ENCODE results near the gene BTBD6.
A peak's percentile ranks its signal among the peaks of the same experiment; 100 is the strongest.

DNA sequence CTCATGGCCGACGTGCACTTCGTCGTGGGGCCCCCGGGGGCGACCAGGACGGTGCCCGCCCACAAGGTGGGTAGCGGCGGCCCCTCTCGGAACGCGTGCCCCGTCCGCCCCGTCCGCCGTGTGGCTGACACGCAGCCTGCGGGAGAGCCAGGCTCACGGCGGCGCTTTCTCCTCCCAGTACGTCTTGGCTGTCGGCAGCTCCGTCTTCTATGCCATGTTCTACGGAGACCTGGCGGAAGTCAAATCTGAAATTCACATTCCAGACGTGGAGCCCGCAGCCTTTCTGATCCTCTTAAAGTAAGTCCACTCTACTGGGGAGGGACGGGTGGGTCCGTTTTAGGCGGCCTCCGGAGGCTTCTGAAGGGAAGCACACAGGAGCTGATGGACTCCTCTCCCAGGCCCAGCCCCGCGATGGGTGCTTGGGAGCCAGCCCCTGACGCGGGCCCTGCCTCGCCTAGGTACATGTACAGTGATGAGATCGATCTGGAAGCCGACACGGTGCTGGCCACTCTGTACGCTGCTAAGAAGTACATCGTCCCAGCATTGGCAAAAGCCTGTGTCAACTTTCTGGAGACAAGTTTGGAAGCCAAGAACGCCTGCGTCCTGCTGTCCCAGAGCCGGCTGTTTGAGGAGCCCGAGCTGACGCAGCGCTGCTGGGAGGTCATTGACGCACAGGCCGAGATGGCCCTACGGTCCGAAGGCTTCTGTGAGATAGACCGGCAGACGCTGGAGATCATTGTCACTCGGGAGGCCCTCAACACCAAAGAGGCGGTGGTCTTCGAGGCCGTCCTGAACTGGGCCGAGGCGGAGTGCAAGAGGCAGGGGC, 1.1 kb downstream of the BTBD6 start:
- TF ChIP-seq, protein P1, sequence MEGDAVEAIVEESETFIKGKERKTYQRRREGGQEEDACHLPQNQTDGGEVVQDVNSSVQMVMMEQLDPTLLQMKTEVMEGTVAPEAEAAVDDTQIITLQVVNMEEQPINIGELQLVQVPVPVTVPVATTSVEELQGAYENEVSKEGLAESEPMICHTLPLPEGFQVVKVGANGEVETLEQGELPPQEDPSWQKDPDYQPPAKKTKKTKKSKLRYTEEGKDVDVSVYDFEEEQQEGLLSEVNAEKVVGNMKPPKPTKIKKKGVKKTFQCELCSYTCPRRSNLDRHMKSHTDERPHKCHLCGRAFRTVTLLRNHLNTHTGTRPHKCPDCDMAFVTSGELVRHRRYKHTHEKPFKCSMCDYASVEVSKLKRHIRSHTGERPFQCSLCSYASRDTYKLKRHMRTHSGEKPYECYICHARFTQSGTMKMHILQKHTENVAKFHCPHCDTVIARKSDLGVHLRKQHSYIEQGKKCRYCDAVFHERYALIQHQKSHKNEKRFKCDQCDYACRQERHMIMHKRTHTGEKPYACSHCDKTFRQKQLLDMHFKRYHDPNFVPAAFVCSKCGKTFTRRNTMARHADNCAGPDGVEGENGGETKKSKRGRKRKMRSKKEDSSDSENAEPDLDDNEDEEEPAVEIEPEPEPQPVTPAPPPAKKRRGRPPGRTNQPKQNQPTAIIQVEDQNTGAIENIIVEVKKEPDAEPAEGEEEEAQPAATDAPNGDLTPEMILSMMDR (IDR thresholded peaks at IDR 0.05) = peak in 1 of 6 experiments; percentile 5
- no peak for TF ChIP-seq POLR2A (IDR thresholded peaks at IDR 0.05)

All from esophagus squamous epithelium (tissue), 4 donors.